ENCODE results near the gene UBE2D3.

The UBE2D3 gene

GRCh38 chr4:102787096-102787881 is 40.1 kb downstream of the UBE2D3 start:
- ATAC-seq (peak; percentile 90), DNase-seq (ENCODE audit: low spot score in 2 of 2) (no peak)
- Mint-ChIP-seq H3K27ac (peak overlapping the region; percentile 48), H3K36me3 (peaks cover 34% of the 10 kb centered on the region), H3K9me3 (peaks cover 4% of the 10 kb centered on the region), H3K4me3 (no peak overlapping the region), H3K4me1 (peaks cover 31% of the 10 kb centered on the region)

GRCh38 chr4:102786279-102786678 is 41.1 kb downstream of the UBE2D3 start:
- Mint-ChIP-seq H3K4me1 (peaks cover 28% of the 10 kb centered on the region), H3K27ac (no peak overlapping the region), H3K4me3 (no peak overlapping the region), H3K9me3 (peaks cover 3% of the 10 kb centered on the region), H3K36me3 (peaks cover 24% of the 10 kb centered on the region)
- DNase-seq (ENCODE audit: low spot score in 2 of 2) (no peak), ATAC-seq (no peak)

GRCh38 chr4:102783006-102783405 is 44.3 kb downstream of the UBE2D3 start:
- Mint-ChIP-seq H3K4me1 (peaks cover 12% of the 10 kb centered on the region), H3K36me3 (peaks cover 9% of the 10 kb centered on the region), H3K9me3 (no peaks in the 10 kb centered on the region), H3K4me3 (no peak overlapping the region), H3K27ac (no peak overlapping the region)
- DNase-seq (ENCODE audit: low spot score in 2 of 2) (no peak), ATAC-seq (no peak)

GRCh38 chr4:102781570-102781969 is 45.8 kb downstream of the UBE2D3 start:
- H3K9me3 Mint-ChIP-seq: no peaks in the 10 kb centered on the region
- no peak overlapping the region for H3K4me3 Mint-ChIP-seq
- peaks cover 8% of the 10 kb centered on the region for H3K36me3 Mint-ChIP-seq
- H3K4me1 Mint-ChIP-seq: no peaks in the 10 kb centered on the region
- DNase-seq (ENCODE audit: low spot score in 2 of 2): no peak
- ATAC-seq: no peak
- no peak overlapping the region for H3K27ac Mint-ChIP-seq

- Mint-ChIP-seq H3K4me1 (no peaks in the 10 kb centered on the region), H3K27ac (no peak overlapping the region), H3K36me3 (peaks cover 8% of the 10 kb centered on the region), H3K4me3 (no peak overlapping the region), H3K9me3 (no peaks in the 10 kb centered on the region)
- ATAC-seq: peak; percentile 95
- no peak for DNase-seq (ENCODE audit: low spot score in 2 of 2)
Measured at GRCh38 chr4:102780476-102781144, 46.7 kb downstream of the UBE2D3 start.

- H3K27ac Mint-ChIP-seq: no peak overlapping the region
- H3K36me3 Mint-ChIP-seq: peaks cover under 1% of the 10 kb centered on the region
- H3K4me1 Mint-ChIP-seq: no peaks in the 10 kb centered on the region
- DNase-seq (ENCODE audit: low spot score in 2 of 2) (no peak), ATAC-seq (no peak)
- H3K4me3 Mint-ChIP-seq: no peak overlapping the region
- H3K9me3 Mint-ChIP-seq: no peaks in the 10 kb centered on the region
Measured at GRCh38 chr4:102779204-102779603, 48.1 kb downstream of the UBE2D3 start.

GRCh38 chr4:102778720-102779119 is 48.6 kb downstream of the UBE2D3 start:
- DNase-seq (ENCODE audit: low spot score in 2 of 2) (no peak), ATAC-seq (no peak)
- Mint-ChIP-seq H3K9me3 (no peaks in the 10 kb centered on the region), H3K27ac (no peak overlapping the region), H3K36me3 (no peaks in the 10 kb centered on the region), H3K4me3 (no peak overlapping the region), H3K4me1 (no peaks in the 10 kb centered on the region)

GRCh38 chr4:102775805-102776204 is 51.5 kb downstream of the UBE2D3 start:
- Mint-ChIP-seq H3K27ac (no peak overlapping the region), H3K9me3 (no peaks in the 10 kb centered on the region), H3K4me1 (no peaks in the 10 kb centered on the region), H3K36me3 (no peaks in the 10 kb centered on the region), H3K4me3 (no peak overlapping the region)
- DNase-seq (ENCODE audit: low spot score in 2 of 2) (no peak), ATAC-seq (no peak)

GRCh38 chr4:102774254-102774653 is 53.1 kb downstream of the UBE2D3 start:
- no peak for ATAC-seq
- H3K4me1 Mint-ChIP-seq: no peaks in the 10 kb centered on the region
- no peak overlapping the region for H3K27ac Mint-ChIP-seq
- no peaks in the 10 kb centered on the region for H3K36me3 Mint-ChIP-seq
- no peaks in the 10 kb centered on the region for H3K9me3 Mint-ChIP-seq
- no peak for DNase-seq (ENCODE audit: low spot score in 2 of 2)
- H3K4me3 Mint-ChIP-seq: no peak overlapping the region

- ATAC-seq (no peak), DNase-seq (ENCODE audit: low spot score in 2 of 2) (no peak)
- H3K27ac Mint-ChIP-seq: no peak overlapping the region
- H3K36me3 Mint-ChIP-seq: no peaks in the 10 kb centered on the region
- H3K4me1 Mint-ChIP-seq: no peaks in the 10 kb centered on the region
- no peaks in the 10 kb centered on the region for H3K9me3 Mint-ChIP-seq
- H3K4me3 Mint-ChIP-seq: no peak overlapping the region
Measured at GRCh38 chr4:102772738-102773340, 54.5 kb downstream of the UBE2D3 start.

- no peak for DNase-seq (ENCODE audit: low spot score in 2 of 2)
- Mint-ChIP-seq H3K27ac (no peak overlapping the region), H3K4me3 (no peak overlapping the region), H3K9me3 (no peaks in the 10 kb centered on the region), H3K36me3 (no peaks in the 10 kb centered on the region), H3K4me1 (peaks cover 12% of the 10 kb centered on the region)
- ATAC-seq: no peak
Measured at GRCh38 chr4:102764901-102765300, 62.5 kb downstream of the UBE2D3 start.

GRCh38 chr4:102761906-102762305 is 65.4 kb downstream of the UBE2D3 start:
- no peaks in the 10 kb centered on the region for H3K36me3 Mint-ChIP-seq
- peaks cover 38% of the 10 kb centered on the region for H3K4me1 Mint-ChIP-seq
- no peak overlapping the region for H3K27ac Mint-ChIP-seq
- ATAC-seq: no peak
- H3K9me3 Mint-ChIP-seq: no peaks in the 10 kb centered on the region
- H3K4me3 Mint-ChIP-seq: peak overlapping the region; percentile 92
- DNase-seq (ENCODE audit: low spot score in 2 of 2): no peak

GRCh38 chr4:102761296-102761701 is 66.1 kb downstream of the UBE2D3 start:
- DNase-seq (ENCODE audit: low spot score in 2 of 2) (no peak), ATAC-seq (no peak)
- H3K27ac Mint-ChIP-seq: peak overlapping the region; percentile 86
- peaks cover 38% of the 10 kb centered on the region for H3K4me1 Mint-ChIP-seq
- peak overlapping the region; percentile 92 for H3K4me3 Mint-ChIP-seq
- H3K36me3 Mint-ChIP-seq: no peaks in the 10 kb centered on the region
- H3K9me3 Mint-ChIP-seq: no peaks in the 10 kb centered on the region

GRCh38 chr4:102760645-102761295 is 66.6 kb downstream of the UBE2D3 start, which contains the start of gene MANBA:
Gene MANBA, minus strand, starts transcription at chr4:102760968. Its CDS starts 74 bp downstream, at chr4:102760894.
- peak; percentile 57 to 87 for DNase-seq (ENCODE audit: low spot score in 2 of 2)
- H3K4me3 Mint-ChIP-seq: peak within 1 kb of the TSS; percentile 92
- H3K9me3 Mint-ChIP-seq: no peaks in the 10 kb centered on the region
- peak; percentile 97 for ATAC-seq
- H3K27ac Mint-ChIP-seq: peak within 1 kb of the TSS; percentile 86
- H3K36me3 Mint-ChIP-seq: no peaks in the 10 kb centered on the region
- peaks cover 38% of the 10 kb centered on the region for H3K4me1 Mint-ChIP-seq

Data from stimulated activated effector memory CD8-positive, alpha-beta T cell treated with anti-CD3 and anti-CD28 coated beads, Interleukin-12 subunit alpha, Interleukin-12 subunit beta, amount 100 ng/mL, for 72 hours (primary cell).